HCT116 (cell line): ENCODE measurements around the gene RUFY1. TPM values are rescaled to one million over a fixed set of nuclear protein-coding genes. Genes with fewer than 3 reads are reported as not detected.

Experiments
- ATAC-seq: fragments of 200-7000 bp; cut with Tn5 transposase; 2 replicates; pipeline ENCODE4 v1.9.1; 2020; ENCODE audit warnings: mild to moderate bottlenecking, moderate library complexity
- BruUV-seq: library from RNA; stranded (reverse); fragments of 400-500 nt; replicated peaks from 2 replicates; lab custom pipeline; 2021; lab: Mats Ljungman, UMichigan
- CTCF ChIA-PET: fragments of 300-600 bp; sonication (Branson Sonifier 250); formaldehyde crosslinking; loops from one replicate; lab custom pipeline; 2021; ENCODE audit warnings: antibody characterized with exemption; lab: Charles Lee
- POLR2A ChIA-PET: fragments of 300-600, 350-600 bp; sonication (Branson Sonifier 250); formaldehyde crosslinking; loops from one replicate; lab custom pipeline; 2021; ENCODE audit warnings: antibody characterized with exemption; lab: Charles Lee
- RAD21 ChIA-PET, 2 experiments: fragments of 300-600 bp; sonication (Branson Sonifier 250); formaldehyde crosslinking; loops; one replicate each; lab custom pipeline; 2023; ENCODE audit warnings: low total read pairs in 2 of 2; ENCODE audit not compliant: uncharacterized antibody in 2 of 2, unreplicated experiment in 2 of 2, low non-redundant PET in 1 of 2; lab: Charles Lee
- DNase-seq: peaks from one replicate; pipeline ENCODE4 v3.0.0-alpha.2; 2010; ENCODE audit warnings: low read depth, low spot score
- H2AFZ ChIP-seq: fragments of 200-600 bp; shearing (Covaris generic), sonication (generic); 2 replicates; pipeline ENCODE4 v1.6.1; 2017; ENCODE audit warnings: low read depth, mixed run types, mixed read lengths, antibody characterized with exemption, low read length; ENCODE audit not compliant: poor library complexity, severe bottlenecking
- H3K27ac ChIP-seq: 2 replicates; pipeline ENCODE4 v1.5.1; 2012; ENCODE audit warnings: low read depth, low read length
- H3K27me3 ChIP-seq: fragments of 200-600 bp; sonication (generic); 2 replicates; pipeline ENCODE4 v1.6.1; 2016; ENCODE audit warnings: mixed run types, low read length, mixed read lengths; ENCODE audit not compliant: insufficient read depth
- H3K36me3 ChIP-seq, 2 experiments: fragments of 200-500 bp in 1 of 2; fragments of 200-600 bp in 1 of 2; sonication (Bioruptor generic) in 1 of 2; sonication (generic) in 1 of 2; 2 replicates each; pipeline versions ENCODE4 v1.5.1 to v1.6.1; 2014 to 2016; ENCODE audit warnings: low read length in 2 of 2, inconsistent platforms in 1 of 2, mixed read lengths in 1 of 2, mixed run types in 1 of 2; ENCODE audit not compliant: insufficient read depth in 2 of 2, control insufficient read depth in 1 of 2
- H3K4me1 ChIP-seq, 2 experiments: fragments of 200-600 bp in 1 of 2; sonication (generic) in 1 of 2; 2 replicates each; pipeline versions ENCODE4 v1.5.1 to v1.6.1; 2012 to 2017; ENCODE audit warnings: low read length in 2 of 2, inconsistent platforms in 1 of 2, mild to moderate bottlenecking in 1 of 2, mixed read lengths in 1 of 2, mixed run types in 1 of 2, moderate library complexity in 1 of 2; ENCODE audit not compliant: insufficient read depth in 2 of 2, control insufficient read depth in 1 of 2
- H3K4me2 ChIP-seq: fragments of 200-600 bp; sonication (generic); 2 replicates; pipeline ENCODE4 v1.6.1; 2017; ENCODE audit warnings: mixed run types, low read length, mixed read lengths
- H3K4me3 ChIP-seq, 2 experiments: fragments of 200-600 bp in 1 of 2; sonication (generic) in 1 of 2; replicated peaks in 1 of 2; 2 replicates each; pipeline ENCODE4 v1.5.1; 2011 to 2016; ENCODE audit warnings: low read length in 2 of 2, control low read depth in 1 of 2, low read depth in 1 of 2, mild to moderate bottlenecking in 1 of 2, mixed read lengths in 1 of 2, mixed run types in 1 of 2
- H3K79me2 ChIP-seq: fragments of 200-600 bp; sonication (generic); 2 replicates; pipeline ENCODE4 v1.6.1; 2017; ENCODE audit warnings: mild to moderate bottlenecking, mixed run types, low read length, moderate library complexity, mixed read lengths; ENCODE audit not compliant: insufficient read depth
- H3K9ac ChIP-seq: fragments of 200-600 bp; sonication (generic); 2 replicates; pipeline ENCODE4 v1.6.1; 2016; ENCODE audit warnings: low read length, mixed read lengths
- H3K9me2 ChIP-seq: fragments of 200-600 bp; sonication (generic), shearing (Covaris generic); 2 replicates; pipeline ENCODE4 v1.6.1; 2017; ENCODE audit warnings: mixed run types, mild to moderate bottlenecking, moderate library complexity; ENCODE audit not compliant: insufficient read depth
- H3K9me3 ChIP-seq, 2 experiments: fragments of 200-500 bp in 1 of 2; fragments of 200-600 bp in 1 of 2; sonication (Bioruptor generic) in 1 of 2; sonication (generic) in 1 of 2; 2 replicates each; pipeline ENCODE4 v1.6.1; 2014 to 2017; ENCODE audit warnings: low read length in 2 of 2, mixed read lengths in 2 of 2, inconsistent platforms in 1 of 2, low read depth in 1 of 2, mild to moderate bottlenecking in 1 of 2, mixed run types in 1 of 2, moderate library complexity in 1 of 2; ENCODE audit not compliant: control insufficient read depth in 1 of 2, insufficient read depth in 1 of 2
- H4K20me1 ChIP-seq: fragments of 200-600 bp; sonication (generic), shearing (Covaris generic); 2 replicates; pipeline ENCODE4 v1.6.1; 2017; ENCODE audit warnings: mixed run types, mild to moderate bottlenecking, moderate library complexity; ENCODE audit not compliant: insufficient read depth
- ELF1 ChIP-seq: IDR thresholded peaks from 2 replicates; pipeline ENCODE4 v1.6.1; 2012; ENCODE audit warnings: low read depth, borderline replicate concordance
- intact Hi-C: fragments of 100-400 bp; cut with micrococcal nuclease; formaldehyde crosslinking; loops from 2 replicates; pipeline ENCODE4 v1.10.0; 2022
- total RNA-seq: library from RNA; stranded (reverse); gene quantifications from one replicate; pipeline ENCODE4 v1.2.1, GENCODE V29; 2021; ENCODE audit not compliant: unreplicated experiment
- TF ChIP-seq, protein P1 (sequence below): IDR thresholded peaks from 2 replicates; pipeline ENCODE4 v1.6.1; 2012; ENCODE audit warnings: low read depth
- TF ChIP-seq, protein P2 (sequence below), 3 experiments: fragments of 200-600 bp in 1 of 3; sonication (generic) in 1 of 3; IDR thresholded peaks in 2 of 3; conservative IDR thresholded peaks in 1 of 3; 2 replicates each; pipeline ENCODE4 v1.5.1; 2012 to 2017; ENCODE audit warnings: low read depth in 2 of 3, low read length in 2 of 3, antibody characterized with exemption in 1 of 3, borderline replicate concordance in 1 of 3, control low read depth in 1 of 3, mild to moderate bottlenecking in 1 of 3, mixed read lengths in 1 of 3, mixed run types in 1 of 3, moderate library complexity in 1 of 3; ENCODE audit not compliant: insufficient read depth in 1 of 3

Gene RUFY1
- total RNA-seq, 1 experiment from 2014 or later, result 32.9 TPM

DNA sequence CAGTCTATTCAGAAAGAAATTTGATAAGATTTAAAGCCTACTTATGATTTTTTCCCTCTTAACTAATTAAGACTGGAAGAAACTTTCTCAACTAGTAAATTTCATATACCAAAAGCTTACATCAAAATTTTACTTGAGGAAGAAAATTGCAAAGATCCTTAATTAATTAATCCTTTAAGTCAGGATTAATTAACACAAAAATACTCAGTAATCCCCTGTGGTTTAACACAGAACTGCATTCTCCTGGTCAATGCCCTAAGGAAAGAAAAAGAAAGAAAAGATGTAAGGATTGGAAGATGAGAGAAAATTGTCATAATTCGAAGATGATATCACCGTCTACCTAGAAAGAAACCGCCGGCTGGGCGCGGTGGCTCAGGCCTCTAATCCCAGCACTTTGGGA is 17.3 kb upstream of the RUFY1 start:
- TF ChIP-seq, protein P1, sequence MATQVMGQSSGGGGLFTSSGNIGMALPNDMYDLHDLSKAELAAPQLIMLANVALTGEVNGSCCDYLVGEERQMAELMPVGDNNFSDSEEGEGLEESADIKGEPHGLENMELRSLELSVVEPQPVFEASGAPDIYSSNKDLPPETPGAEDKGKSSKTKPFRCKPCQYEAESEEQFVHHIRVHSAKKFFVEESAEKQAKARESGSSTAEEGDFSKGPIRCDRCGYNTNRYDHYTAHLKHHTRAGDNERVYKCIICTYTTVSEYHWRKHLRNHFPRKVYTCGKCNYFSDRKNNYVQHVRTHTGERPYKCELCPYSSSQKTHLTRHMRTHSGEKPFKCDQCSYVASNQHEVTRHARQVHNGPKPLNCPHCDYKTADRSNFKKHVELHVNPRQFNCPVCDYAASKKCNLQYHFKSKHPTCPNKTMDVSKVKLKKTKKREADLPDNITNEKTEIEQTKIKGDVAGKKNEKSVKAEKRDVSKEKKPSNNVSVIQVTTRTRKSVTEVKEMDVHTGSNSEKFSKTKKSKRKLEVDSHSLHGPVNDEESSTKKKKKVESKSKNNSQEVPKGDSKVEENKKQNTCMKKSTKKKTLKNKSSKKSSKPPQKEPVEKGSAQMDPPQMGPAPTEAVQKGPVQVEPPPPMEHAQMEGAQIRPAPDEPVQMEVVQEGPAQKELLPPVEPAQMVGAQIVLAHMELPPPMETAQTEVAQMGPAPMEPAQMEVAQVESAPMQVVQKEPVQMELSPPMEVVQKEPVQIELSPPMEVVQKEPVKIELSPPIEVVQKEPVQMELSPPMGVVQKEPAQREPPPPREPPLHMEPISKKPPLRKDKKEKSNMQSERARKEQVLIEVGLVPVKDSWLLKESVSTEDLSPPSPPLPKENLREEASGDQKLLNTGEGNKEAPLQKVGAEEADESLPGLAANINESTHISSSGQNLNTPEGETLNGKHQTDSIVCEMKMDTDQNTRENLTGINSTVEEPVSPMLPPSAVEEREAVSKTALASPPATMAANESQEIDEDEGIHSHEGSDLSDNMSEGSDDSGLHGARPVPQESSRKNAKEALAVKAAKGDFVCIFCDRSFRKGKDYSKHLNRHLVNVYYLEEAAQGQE, result no peak
- TF ChIP-seq, protein P2, sequence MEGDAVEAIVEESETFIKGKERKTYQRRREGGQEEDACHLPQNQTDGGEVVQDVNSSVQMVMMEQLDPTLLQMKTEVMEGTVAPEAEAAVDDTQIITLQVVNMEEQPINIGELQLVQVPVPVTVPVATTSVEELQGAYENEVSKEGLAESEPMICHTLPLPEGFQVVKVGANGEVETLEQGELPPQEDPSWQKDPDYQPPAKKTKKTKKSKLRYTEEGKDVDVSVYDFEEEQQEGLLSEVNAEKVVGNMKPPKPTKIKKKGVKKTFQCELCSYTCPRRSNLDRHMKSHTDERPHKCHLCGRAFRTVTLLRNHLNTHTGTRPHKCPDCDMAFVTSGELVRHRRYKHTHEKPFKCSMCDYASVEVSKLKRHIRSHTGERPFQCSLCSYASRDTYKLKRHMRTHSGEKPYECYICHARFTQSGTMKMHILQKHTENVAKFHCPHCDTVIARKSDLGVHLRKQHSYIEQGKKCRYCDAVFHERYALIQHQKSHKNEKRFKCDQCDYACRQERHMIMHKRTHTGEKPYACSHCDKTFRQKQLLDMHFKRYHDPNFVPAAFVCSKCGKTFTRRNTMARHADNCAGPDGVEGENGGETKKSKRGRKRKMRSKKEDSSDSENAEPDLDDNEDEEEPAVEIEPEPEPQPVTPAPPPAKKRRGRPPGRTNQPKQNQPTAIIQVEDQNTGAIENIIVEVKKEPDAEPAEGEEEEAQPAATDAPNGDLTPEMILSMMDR (IDR thresholded peaks at IDR 0.05 in 2 of 3, conservative IDR thresholded peaks at IDR 0.05 in 1 of 3; ENCODE audit: borderline replicate concordance in 1 of 3, insufficient read depth in 1 of 3, low read depth in 2 of 3, low read length in 2 of 3), result peak in 1 of 3 experiments; percentile 21; a peak in 1 of 6 replicates
- no peak for TF ChIP-seq ELF1
- no peak for DNase-seq
- no peaks in the 10 kb centered on the region for H3K27me3 ChIP-seq
- H3K36me3 ChIP-seq, result no peaks in the 10 kb centered on the region
- H3K79me2 ChIP-seq, result no peaks in the 10 kb centered on the region
- no peak overlapping the region for H3K4me2 ChIP-seq
- RAD21 ChIA-PET, result no interaction called here
- intact Hi-C loops, result no loop called here
- no peaks in the 10 kb centered on the region for H3K9me2 ChIP-seq
- H3K9ac ChIP-seq, result no peak overlapping the region
- no peak for ATAC-seq
- H2AFZ ChIP-seq, result no peak overlapping the region
- H3K4me3 ChIP-seq, result no peak overlapping the region
- H3K4me1 ChIP-seq, result no peaks in the 10 kb centered on the region
- BruUV-seq, result no TSS peak
- no peak overlapping the region for H3K27ac ChIP-seq
- no peaks in the 10 kb centered on the region for H4K20me1 ChIP-seq
- POLR2A ChIA-PET, result no interaction called here
- CTCF ChIA-PET, result interaction anchor here (0.6 kb wide), 1 partner anchor 557 kb away, joined by 3 read pairs; no protein-coding TSS in a partner anchor
- H3K9me3 ChIP-seq, result no peaks in the 10 kb centered on the region
